Trophoblast cell (in vitro differentiated cells and primary cell): ENCODE measurements around the gene ZNF552.

ENCODE experiments used
- DNase-seq, 2 donors: peaks; one replicate each; pipeline ENCODE4 v3.0.0-alpha.2; 2016
- H2AFZ ChIP-seq: 2 replicates; pipeline ENCODE4 v1.6.1; 2013; ENCODE audit warnings: low read length, moderate library complexity, mild to moderate bottlenecking; ENCODE audit not compliant: insufficient read depth, poor library complexity
- H2AK5ac ChIP-seq: 2 replicates; pipeline ENCODE4 v1.6.1; 2013; ENCODE audit warnings: mild to moderate bottlenecking, low read length
- H2BK120ac ChIP-seq: 2 replicates; pipeline ENCODE4 v1.6.1; 2013; ENCODE audit warnings: low read length, mild to moderate bottlenecking, moderate library complexity; ENCODE audit not compliant: insufficient read depth, poor library complexity
- H2BK12ac ChIP-seq: 2 replicates; pipeline ENCODE4 v1.6.1; 2013; ENCODE audit warnings: mild to moderate bottlenecking, low read length, moderate library complexity
- H2BK5ac ChIP-seq: 2 replicates; pipeline ENCODE4 v1.6.1; 2013; ENCODE audit warnings: low read length, low read depth, moderate library complexity, mild to moderate bottlenecking; ENCODE audit not compliant: poor library complexity
- H3K14ac ChIP-seq: 2 replicates; pipeline ENCODE4 v1.6.1; 2013; ENCODE audit warnings: mild to moderate bottlenecking, low read length
- H3K18ac ChIP-seq: 2 replicates; pipeline ENCODE4 v1.6.1; 2013; ENCODE audit warnings: mild to moderate bottlenecking, low read length
- H3K23ac ChIP-seq: 2 replicates; pipeline ENCODE4 v1.6.1; 2013; ENCODE audit warnings: low read length
- H3K27ac ChIP-seq: 2 replicates; pipeline ENCODE4 v1.5.1; 2013; ENCODE audit warnings: low read depth, mild to moderate bottlenecking, inconsistent platforms, low read length, moderate library complexity
- H3K27me3 ChIP-seq: 2 replicates; pipeline ENCODE4 v1.6.1; 2013; ENCODE audit warnings: inconsistent platforms, mild to moderate bottlenecking, low read length, moderate library complexity; ENCODE audit not compliant: insufficient read depth
- H3K36me3 ChIP-seq, 2 experiments: 1 replicate in 1 of 2; 2 replicates in 1 of 2; pipeline ENCODE4 v1.6.1; 2013; ENCODE audit warnings: low read length in 2 of 2, mild to moderate bottlenecking in 2 of 2, moderate library complexity in 1 of 2; ENCODE audit not compliant: insufficient read depth in 2 of 2, control insufficient read depth in 1 of 2
- H3K4ac ChIP-seq: 2 replicates; pipeline ENCODE4 v1.6.1; 2013; ENCODE audit warnings: low read depth, mild to moderate bottlenecking, low read length, moderate library complexity
- H3K4me1 ChIP-seq, 2 experiments: 1 replicate in 1 of 2; 2 replicates in 1 of 2; pipeline ENCODE4 v1.6.1; 2013; ENCODE audit warnings: low read length in 2 of 2, mild to moderate bottlenecking in 2 of 2, moderate library complexity in 1 of 2; ENCODE audit not compliant: insufficient read depth in 2 of 2, control insufficient read depth in 1 of 2
- H3K4me2 ChIP-seq: 2 replicates; pipeline ENCODE4 v1.6.1; 2013; ENCODE audit warnings: inconsistent platforms, mild to moderate bottlenecking, low read length, moderate library complexity
- H3K4me3 ChIP-seq: 2 replicates; pipeline ENCODE4 v1.5.1; 2013; ENCODE audit warnings: mild to moderate bottlenecking, low read depth, low read length, inconsistent platforms
- H3K79me1 ChIP-seq: one replicate; pipeline ENCODE4 v1.6.1; 2013; ENCODE audit warnings: low read length
- H3K79me2 ChIP-seq: 2 replicates; pipeline ENCODE4 v1.6.1; 2013; ENCODE audit warnings: low read length, mild to moderate bottlenecking; ENCODE audit not compliant: control insufficient read depth, insufficient read depth, poor library complexity
- H3K9ac ChIP-seq: 2 replicates; pipeline ENCODE4 v1.6.1; 2013; ENCODE audit warnings: mild to moderate bottlenecking, low read length
- H3K9me3 ChIP-seq: 2 replicates; pipeline ENCODE4 v1.6.1; 2013; ENCODE audit warnings: low read depth, mild to moderate bottlenecking, control low read depth, inconsistent platforms, low read length; ENCODE audit not compliant: insufficient read depth
- H4K12ac ChIP-seq: 2 replicates; pipeline ENCODE4 v1.6.1; 2013; ENCODE audit warnings: low read depth, mild to moderate bottlenecking, low read length, moderate library complexity
- H4K8ac ChIP-seq: 2 replicates; pipeline ENCODE4 v1.6.1; 2013; ENCODE audit warnings: low read depth, mild to moderate bottlenecking, low read length, moderate library complexity
- H4K91ac ChIP-seq: one replicate; pipeline ENCODE4 v1.6.1; 2013; ENCODE audit warnings: low read depth, mild to moderate bottlenecking, low read length, moderate library complexity
- WGBS: extraction: QIAGEN DNeasy Blood & Tissue Kit; methylation state at CpG from one replicate; pipeline ENCODE4 v1.1.7; 2013; ENCODE audit warnings: missing lambda C conversion rate; ENCODE audit not compliant: insufficient read length, insufficient coverage; ENCODE audit errors: extremely low coverage; 5-methylcytosine and 5-hydroxymethylcytosine counted together

ZNF552 gene

GRCh38 chr19:57786906-57787305 is 27.8 kb downstream of the ZNF552 start:
- peaks cover 12 to 33% of the 10 kb centered on the region in 2 experiments for H3K36me3 ChIP-seq
- no peak overlapping the region for H2AK5ac ChIP-seq
- H4K8ac ChIP-seq = no peak overlapping the region
- H3K9me3 ChIP-seq = no peaks in the 10 kb centered on the region
- H4K12ac ChIP-seq = no peak overlapping the region
- no peak overlapping the region for H3K18ac ChIP-seq
- H3K14ac ChIP-seq = no peak overlapping the region
- no CpG with 5 or more reads among the region's 5 CpGs for WGBS
- H3K4me2 ChIP-seq = no peak overlapping the region
- H2BK120ac ChIP-seq = no peak overlapping the region
- no peak overlapping the region for H3K27ac ChIP-seq
- no peak overlapping the region for H2BK5ac ChIP-seq
- H3K9ac ChIP-seq = no peak overlapping the region
- H3K79me2 ChIP-seq = no peaks in the 10 kb centered on the region
- no peaks in the 10 kb centered on the region for H3K27me3 ChIP-seq
- no peak overlapping the region for H3K4me3 ChIP-seq
- no peak overlapping the region for H2BK12ac ChIP-seq
- H4K91ac ChIP-seq = no peak overlapping the region
- DNase-seq = no peak
- no peaks in the 10 kb centered on the region for H3K4me1 ChIP-seq
- no peak overlapping the region for H3K23ac ChIP-seq
- no peak overlapping the region for H3K4ac ChIP-seq
- H2AFZ ChIP-seq = no peak overlapping the region
- H3K79me1 ChIP-seq = no peaks in the 10 kb centered on the region

- H3K4me1 ChIP-seq = no peaks in the 10 kb centered on the region
- no peaks in the 10 kb centered on the region for H3K9me3 ChIP-seq
- H3K4me2 ChIP-seq = no peak overlapping the region
- H4K91ac ChIP-seq = no peak overlapping the region
- no peak overlapping the region for H4K8ac ChIP-seq
- H3K14ac ChIP-seq = no peak overlapping the region
- H2BK5ac ChIP-seq = no peak overlapping the region
- no peak overlapping the region for H3K4me3 ChIP-seq
- H3K18ac ChIP-seq = peak overlapping the region; percentile 2
- no peak overlapping the region for H2AK5ac ChIP-seq
- no peak overlapping the region for H2BK12ac ChIP-seq
- no peaks in the 10 kb centered on the region for H3K27me3 ChIP-seq
- H3K36me3 ChIP-seq = peaks cover 12 to 29% of the 10 kb centered on the region in 2 experiments
- no peaks in the 10 kb centered on the region for H3K79me1 ChIP-seq
- no peak overlapping the region for H3K4ac ChIP-seq
- no peak for DNase-seq
- no peak overlapping the region for H2BK120ac ChIP-seq
- H3K27ac ChIP-seq = no peak overlapping the region
- H3K9ac ChIP-seq = no peak overlapping the region
- WGBS = no CpG with 5 or more reads among the region's 38 CpGs
- H2AFZ ChIP-seq = no peak overlapping the region
- H3K79me2 ChIP-seq = no peaks in the 10 kb centered on the region
- H3K23ac ChIP-seq = no peak overlapping the region
- no peak overlapping the region for H4K12ac ChIP-seq
Measured at GRCh38 chr19:57786286-57786685, 28.4 kb downstream of the ZNF552 start.

- no peak overlapping the region for H3K27ac ChIP-seq
- DNase-seq = no peak
- no peak overlapping the region for H3K4ac ChIP-seq
- no peak overlapping the region for H4K12ac ChIP-seq
- H3K9ac ChIP-seq = no peak overlapping the region
- H3K79me1 ChIP-seq = no peaks in the 10 kb centered on the region
- no peaks in the 10 kb centered on the region for H3K79me2 ChIP-seq
- no peak overlapping the region for H2BK12ac ChIP-seq
- no peak overlapping the region for H2BK120ac ChIP-seq
- H2BK5ac ChIP-seq = no peak overlapping the region
- no peak overlapping the region for H3K23ac ChIP-seq
- no peak overlapping the region for H2AFZ ChIP-seq
- H3K4me1 ChIP-seq = no peaks in the 10 kb centered on the region
- no peaks in the 10 kb centered on the region for H3K27me3 ChIP-seq
- no peak overlapping the region for H4K8ac ChIP-seq
- no peak overlapping the region for H4K91ac ChIP-seq
- H3K36me3 ChIP-seq = peaks cover 15 to 45% of the 10 kb centered on the region in 2 experiments
- no CpG with 5 or more reads among the region's 10 CpGs for WGBS
- no peak overlapping the region for H2AK5ac ChIP-seq
- no peak overlapping the region for H3K14ac ChIP-seq
- no peak overlapping the region for H3K4me2 ChIP-seq
- no peaks in the 10 kb centered on the region for H3K9me3 ChIP-seq
- no peak overlapping the region for H3K18ac ChIP-seq
- no peak overlapping the region for H3K4me3 ChIP-seq
Measured at GRCh38 chr19:57779220-57779845, 35.4 kb downstream of the ZNF552 start.

- H3K27ac ChIP-seq = no peak overlapping the region
- no peak overlapping the region for H3K4me2 ChIP-seq
- H2BK5ac ChIP-seq = no peak overlapping the region
- no peak overlapping the region for H3K9ac ChIP-seq
- H3K9me3 ChIP-seq = no peaks in the 10 kb centered on the region
- DNase-seq = no peak
- no peak overlapping the region for H3K14ac ChIP-seq
- H4K8ac ChIP-seq = no peak overlapping the region
- WGBS = no CpG with 5 or more reads among the region's 4 CpGs
- no peak overlapping the region for H3K23ac ChIP-seq
- H3K79me1 ChIP-seq = no peaks in the 10 kb centered on the region
- peak overlapping the region; percentile 64 for H3K4ac ChIP-seq
- no peak overlapping the region for H4K91ac ChIP-seq
- H2BK12ac ChIP-seq = no peak overlapping the region
- no peak overlapping the region for H2BK120ac ChIP-seq
- peaks cover 2% of the 10 kb centered on the region for H3K79me2 ChIP-seq
- H3K4me1 ChIP-seq = no peaks in the 10 kb centered on the region
- no peak overlapping the region for H2AFZ ChIP-seq
- no peak overlapping the region for H2AK5ac ChIP-seq
- H3K27me3 ChIP-seq = no peaks in the 10 kb centered on the region
- H4K12ac ChIP-seq = no peak overlapping the region
- H3K18ac ChIP-seq = no peak overlapping the region
- peaks cover 21 to 49% of the 10 kb centered on the region in 2 experiments for H3K36me3 ChIP-seq
- H3K4me3 ChIP-seq = no peak overlapping the region
Measured at GRCh38 chr19:57778336-57778735, 36.4 kb downstream of the ZNF552 start.
